ENCODE data around the gene TSNAXIP1.
A peak's percentile ranks its signal among the peaks of the same experiment; 100 is the strongest.

DNA sequence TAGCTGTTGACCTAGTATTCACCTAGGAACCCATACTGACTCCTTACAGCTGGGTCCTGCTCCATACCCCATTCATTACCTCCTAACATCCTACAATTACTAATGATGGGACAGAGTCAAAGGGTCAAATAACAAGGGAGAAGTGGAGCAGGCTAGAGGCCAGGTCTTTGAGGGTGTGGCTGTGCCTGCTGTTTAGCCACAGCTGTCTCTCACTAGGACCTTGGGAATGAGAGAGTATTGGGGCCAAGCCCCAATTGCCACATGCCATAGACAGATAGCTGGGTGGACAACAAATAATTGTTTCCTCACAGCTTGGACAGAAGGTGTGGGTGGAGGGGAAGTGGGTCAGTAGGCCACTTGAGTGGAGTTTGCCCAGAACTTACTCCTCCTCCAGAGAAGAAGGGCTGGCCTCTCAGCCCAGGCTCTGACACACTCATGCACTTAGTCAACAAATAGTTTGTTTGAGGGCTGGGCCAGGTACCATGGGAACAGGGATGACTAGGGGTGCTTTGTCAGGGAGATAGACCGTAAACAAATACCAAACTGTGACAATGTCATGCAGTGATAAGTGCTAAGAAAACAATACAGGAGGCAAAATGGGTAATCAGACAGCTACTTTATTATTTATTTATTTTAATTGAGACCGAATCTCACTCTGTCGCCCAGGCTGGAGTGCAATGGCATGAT is 51.0 kb downstream of the TSNAXIP1 start:
- TF ChIP-seq, protein P1, sequence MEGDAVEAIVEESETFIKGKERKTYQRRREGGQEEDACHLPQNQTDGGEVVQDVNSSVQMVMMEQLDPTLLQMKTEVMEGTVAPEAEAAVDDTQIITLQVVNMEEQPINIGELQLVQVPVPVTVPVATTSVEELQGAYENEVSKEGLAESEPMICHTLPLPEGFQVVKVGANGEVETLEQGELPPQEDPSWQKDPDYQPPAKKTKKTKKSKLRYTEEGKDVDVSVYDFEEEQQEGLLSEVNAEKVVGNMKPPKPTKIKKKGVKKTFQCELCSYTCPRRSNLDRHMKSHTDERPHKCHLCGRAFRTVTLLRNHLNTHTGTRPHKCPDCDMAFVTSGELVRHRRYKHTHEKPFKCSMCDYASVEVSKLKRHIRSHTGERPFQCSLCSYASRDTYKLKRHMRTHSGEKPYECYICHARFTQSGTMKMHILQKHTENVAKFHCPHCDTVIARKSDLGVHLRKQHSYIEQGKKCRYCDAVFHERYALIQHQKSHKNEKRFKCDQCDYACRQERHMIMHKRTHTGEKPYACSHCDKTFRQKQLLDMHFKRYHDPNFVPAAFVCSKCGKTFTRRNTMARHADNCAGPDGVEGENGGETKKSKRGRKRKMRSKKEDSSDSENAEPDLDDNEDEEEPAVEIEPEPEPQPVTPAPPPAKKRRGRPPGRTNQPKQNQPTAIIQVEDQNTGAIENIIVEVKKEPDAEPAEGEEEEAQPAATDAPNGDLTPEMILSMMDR (IDR thresholded peaks at IDR 0.05) = peak in 1 of 6 experiments; percentile 5
- TF ChIP-seq EP300 (IDR thresholded peaks at IDR 0.05) (peak; percentile 36 to 59 (median 46)), POLR2AphosphoS5 (IDR thresholded peaks at IDR 0.05) (peak; percentile 52 to 80), POLR2A (IDR thresholded peaks at IDR 0.05) (no peak)

Measured in upper lobe of left lung (tissue), 4 donors.